ENCODE measurements around the gene CPT1C.

- TF ChIP-seq REST (IDR thresholded peaks at IDR 0.05; ENCODE audit: insufficient read depth in 1 of 2, low read depth in 2 of 2, low read length in 2 of 2) = no peak
- TF ChIP-seq POLR2AphosphoS5 (IDR thresholded peaks at IDR 0.05; ENCODE audit: low read depth, low read length) = no peak
- TF ChIP-seq TAF1 (IDR thresholded peaks at IDR 0.05; ENCODE audit: borderline replicate concordance, insufficient read depth, low read length) = no peak
- TF ChIP-seq SIN3A (IDR thresholded peaks at IDR 0.05; ENCODE audit: borderline replicate concordance, insufficient read depth, low read length) = no peak
These were observed 37.5 kb upstream of the CPT1C start for GRCh38 chr19:49653466-49653806.
